Measurements from ENCODE around the gene TSPAN18.

DNA sequence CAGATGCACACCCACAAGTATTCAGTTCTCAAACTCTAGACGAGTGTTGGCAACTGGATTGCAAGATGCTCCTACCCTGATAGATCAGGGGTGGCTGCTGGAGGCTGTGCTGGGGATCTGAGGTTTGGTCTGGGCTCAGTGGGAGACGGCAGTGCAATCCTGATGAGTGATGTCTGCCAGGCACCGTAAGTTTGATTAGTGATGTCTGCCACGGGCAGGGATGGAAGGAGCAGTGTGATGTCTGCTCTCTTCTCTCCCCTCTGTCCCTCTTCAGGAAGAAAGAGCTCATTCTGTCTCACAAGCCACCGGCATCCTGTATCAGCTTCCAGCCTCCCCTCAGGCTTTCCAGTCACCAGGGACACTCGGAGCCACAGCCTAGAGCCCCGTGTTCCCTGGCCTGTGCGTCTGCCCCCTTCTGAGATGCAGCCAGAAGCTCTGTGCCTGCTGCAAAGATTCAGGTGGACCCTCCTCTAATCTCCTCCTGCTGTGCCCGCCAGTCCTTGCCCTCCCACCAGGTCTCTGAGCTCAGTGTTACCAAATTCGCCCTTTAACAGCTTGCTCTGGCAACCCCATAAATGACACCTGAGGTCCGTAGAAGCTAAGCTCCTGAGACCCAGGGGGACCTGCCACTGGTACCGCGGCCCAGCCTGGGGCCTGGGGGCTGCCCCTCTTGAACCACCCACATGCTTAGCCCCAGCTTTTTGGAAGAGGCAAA, 204.0 kb downstream of the TSPAN18 start:
- TF ChIP-seq CTCF (IDR thresholded peaks at IDR 0.05; ENCODE audit: low read depth, low read length), result no peak
- no peak for TF ChIP-seq EZH2phosphoT487 (IDR thresholded peaks at IDR 0.05; ENCODE audit: low read depth)

Data from OCI-LY3 (cell line).